Spleen (tissue), 11 donors: ENCODE results near the gene SLC35C1. TPM values are rescaled to one million over a fixed set of nuclear protein-coding genes. Genes with fewer than 3 reads are reported as not detected.

Experiments used
- DNase-seq: peaks from one replicate; pipeline ENCODE4 v3.0.0-alpha.2; 2020
- H3K27ac ChIP-seq, 8 donors: fragments of 200-600 bp; sonication (generic) in 7 of 8; 1 replicate in 4 of 8; 2 replicates in 4 of 8; pipeline versions ENCODE4 v1.5.0 to v1.8.0; 2016 to 2021; ENCODE audit warnings: inconsistent platforms in 4 of 8, mild to moderate bottlenecking in 4 of 8, moderate library complexity in 1 of 8
- H3K27me3 ChIP-seq, 7 donors: fragments of 200-600 bp; sonication (generic) in 6 of 7; replicated peaks in 1 of 7; 1 replicate in 4 of 7; 2 replicates in 3 of 7; pipeline versions ENCODE4 v1.5.0 to v1.8.0; 2016 to 2021; ENCODE audit warnings: inconsistent platforms in 3 of 7, mild to moderate bottlenecking in 1 of 7
- H3K36me3 ChIP-seq, 6 donors: fragments of 200-600 bp; sonication (generic) in 5 of 6; 1 replicate in 4 of 6; 2 replicates in 2 of 6; pipeline versions ENCODE4 v1.5.0 to v1.8.0; 2016 to 2021; ENCODE audit warnings: inconsistent platforms in 2 of 6
- H3K4me1 ChIP-seq, 6 donors: fragments of 200-600 bp; sonication (generic) in 5 of 6; 1 replicate in 3 of 6; 2 replicates in 3 of 6; pipeline versions ENCODE4 v1.5.0 to v1.8.0; 2016 to 2021; ENCODE audit warnings: inconsistent platforms in 3 of 6
- H3K4me3 ChIP-seq, 8 donors: fragments of 200-600 bp; sonication (generic) in 7 of 8; 1 replicate in 4 of 8; 2 replicates in 4 of 8; pipeline versions ENCODE4 v1.5.0 to v1.8.0; 2016 to 2021; ENCODE audit warnings: inconsistent platforms in 4 of 8, mild to moderate bottlenecking in 4 of 8, moderate library complexity in 2 of 8
- H3K9me3 ChIP-seq, 8 donors: fragments of 200-600 bp; sonication (generic) in 7 of 8; 1 replicate in 4 of 8; 2 replicates in 4 of 8; pipeline versions ENCODE4 v1.5.0 to v1.8.0; 2016 to 2021; ENCODE audit warnings: inconsistent platforms in 4 of 8
- CTCF ChIP-seq, 11 experiments: fragments of 200-600 bp in 7 of 11; fragments of 450-650 bp in 4 of 11; sonication (generic) in 4 of 11; IDR thresholded peaks in 8 of 11; conservative IDR thresholded peaks in 3 of 11; 1 replicate in 7 of 11; 2 replicates in 4 of 11; pipeline versions ENCODE4 v1.4.0 to v1.8.0; 2016 to 2021; ENCODE audit warnings: antibody characterized with exemption in 11 of 11, inconsistent platforms in 4 of 11, mild to moderate bottlenecking in 1 of 11
- POLR2A ChIP-seq, 3 donors: fragments of 450-650 bp; IDR thresholded peaks; one replicate each; pipeline ENCODE4 v1.5.1; 2017; ENCODE audit warnings: antibody characterized with exemption in 3 of 3, mild to moderate bottlenecking in 1 of 3
- POLR2AphosphoS5 ChIP-seq, 3 donors: sonication (generic); formaldehyde crosslinking; IDR thresholded peaks; one replicate each; pipeline ENCODE4 v1.5.1; 2017; ENCODE audit warnings: antibody characterized with exemption in 3 of 3
- WGBS, 5 donors: extraction: QIAGEN DNeasy Blood & Tissue Kit in 3 of 5; methylation state at CpG; one replicate each; pipeline versions ENCODE4 v1.1.5 to v1.1.7; 2013 to 2018; 5-methylcytosine and 5-hydroxymethylcytosine counted together
- intact Hi-C: fragments of 100-400 bp; cut with DNase I; formaldehyde crosslinking; loops from one replicate; pipeline ENCODE4 v1.15.0; 2023; ENCODE audit warnings: low total_unique reads
- polyA plus RNA-seq, 3 donors: library from polyadenylated mRNA; stranded (reverse); fragments of 200-250 nt; gene quantifications; one replicate each; pipeline ENCODE4 v1.2.1, GENCODE V29; 2013
- total RNA-seq, 7 donors: library from RNA; depleted of rRNA in 3 of 7; stranded (reverse); fragments of >200 nt in 3 of 7; fragmentation: NEBNext Ultra II Directional in 4 of 7; extraction: Animal tissue kit (Norgen Biotek cat#: 25700) in 4 of 7; gene quantifications; one replicate each; pipeline versions ENCODE4 v1.1.0 to v1.2.1, GENCODE V29; 2016 to 2021
- donor health status: healthy with polysubstance abuse.
- donor health status: DM: no; HTN: no; CAD: no; lungs with moderate emphysema.
- donor health status: DM: no; HTN: no; CAD: no.
- donor health status: Bipolar disorder and iron deficiency.
- donor health status: healthy.
- donor health status: DM: no; HTN: no; CAD: no.
- donor health status: DM: yes; HTN: yes; CAD: no.

SLC35C1 gene
- total and polyA plus RNA-seq, 10 donors = 2.8 to 14.2 (median 10.4) TPM

- Histone ChIP-seq H3K27me3 (peaks cover 0 to 35% (median 0%) of the 10 kb centered on the region in 7 donors), H3K27ac (no peak overlapping the region), H3K4me1 (peaks cover 0 to 14% (median 2%) of the 10 kb centered on the region in 6 donors), H3K4me3 (no peak overlapping the region), H3K9me3 (no peaks in the 10 kb centered on the region), H3K36me3 (no peaks in the 10 kb centered on the region)
- no peak for TF ChIP-seq POLR2AphosphoS5 (IDR thresholded peaks at IDR 0.05)
- no peak for TF ChIP-seq CTCF (IDR thresholded peaks at IDR 0.05 in 8 of 11, conservative IDR thresholded peaks at IDR 0.05 in 3 of 11)
- no peak for DNase-seq
- intact Hi-C loops = no loop called here
- 70 to 81% (median 72%) methylated on average over 7 of the region's 7 CpGs for WGBS, 5 donors
These were observed 47.3 kb upstream of the SLC35C1 start for GRCh38 chr11:45757672-45758071.

- H3K9me3 ChIP-seq = no peaks in the 10 kb centered on the region
- TF ChIP-seq POLR2AphosphoS5 (IDR thresholded peaks at IDR 0.05) (no peak), CTCF (IDR thresholded peaks at IDR 0.05 in 8 of 11, conservative IDR thresholded peaks at IDR 0.05 in 3 of 11) (no peak), POLR2A (IDR thresholded peaks at IDR 0.05) (no peak)
- WGBS, 5 donors = 63 to 88% (median 83%) methylated on average over 6 of the region's 6 CpGs
- H3K27ac ChIP-seq = no peak overlapping the region
- peaks cover 0 to 21% (median 0%) of the 10 kb centered on the region in 7 donors for H3K27me3 ChIP-seq
- DNase-seq = no peak
- H3K4me1 ChIP-seq = peaks cover 0 to 2% (median 0%) of the 10 kb centered on the region in 6 donors
- H3K36me3 ChIP-seq = no peaks in the 10 kb centered on the region
- H3K4me3 ChIP-seq = no peak overlapping the region
- intact Hi-C loops = no loop called here
These were observed 43.3 kb upstream of the SLC35C1 start for GRCh38 chr11:45761659-45762058.

GRCh38 chr11:45765107-45765668 is 39.8 kb upstream of the SLC35C1 start:
- WGBS, 5 donors = 65 to 81% (median 79%) methylated on average over 8 of the region's 8 CpGs
- H3K9me3 ChIP-seq = no peaks in the 10 kb centered on the region
- peaks cover 0 to 22% (median 0%) of the 10 kb centered on the region in 7 donors for H3K27me3 ChIP-seq
- H3K4me1 ChIP-seq = no peaks in the 10 kb centered on the region
- no peak for DNase-seq
- TF ChIP-seq POLR2AphosphoS5 (IDR thresholded peaks at IDR 0.05) (no peak), CTCF (IDR thresholded peaks at IDR 0.05 in 8 of 11, conservative IDR thresholded peaks at IDR 0.05 in 3 of 11) (no peak), POLR2A (IDR thresholded peaks at IDR 0.05) (no peak)
- intact Hi-C loops = no loop called here
- no peaks in the 10 kb centered on the region for H3K36me3 ChIP-seq
- H3K27ac ChIP-seq = no peak overlapping the region
- no peak overlapping the region for H3K4me3 ChIP-seq

GRCh38 chr11:45765836-45766235 is 39.1 kb upstream of the SLC35C1 start:
- no peak overlapping the region for H3K4me3 ChIP-seq
- no peaks in the 10 kb centered on the region for H3K36me3 ChIP-seq
- TF ChIP-seq POLR2AphosphoS5 (IDR thresholded peaks at IDR 0.05) = no peak
- no peak for TF ChIP-seq CTCF (IDR thresholded peaks at IDR 0.05 in 8 of 11, conservative IDR thresholded peaks at IDR 0.05 in 3 of 11)
- TF ChIP-seq POLR2A (IDR thresholded peaks at IDR 0.05) = no peak
- H3K9me3 ChIP-seq = no peaks in the 10 kb centered on the region
- peaks cover 0 to 22% (median 0%) of the 10 kb centered on the region in 7 donors for H3K27me3 ChIP-seq
- intact Hi-C loops = no loop called here
- H3K4me1 ChIP-seq = peaks cover 0 to 2% (median 0%) of the 10 kb centered on the region in 6 donors
- 85 to 97% (median 91%) methylated on average over 4 of the region's 4 CpGs for whole genome bisulfite sequencing, 5 donors
- no peak for DNase-seq
- no peak overlapping the region for H3K27ac ChIP-seq
